ENCODE data around the gene INTS11.

- TF ChIP-seq POLR2A (IDR thresholded peaks at IDR 0.05) (no peak), CTCF (IDR thresholded peaks at IDR 0.05) (no peak)
These were observed 41.5 kb downstream of the INTS11 start for GRCh38 chr1:1282998-1283397.
